Osteocyte (in vitro differentiated cells): ENCODE data around the gene SNX25. TPM values are rescaled to one million over a fixed set of nuclear protein-coding genes. Genes with fewer than 3 reads are reported as not detected.

Source experiments
- DNase-seq: peaks from one replicate; pipeline ENCODE4 v3.0.0; 2021; ENCODE audit warnings: mixed read lengths; ENCODE audit not compliant: unreplicated experiment; ENCODE audit errors: extremely low spot score
- H3K27ac Mint-ChIP-seq: one replicate; pipeline ENCODE4 v1.8.0; 2021; ENCODE audit warnings: mild to moderate bottlenecking, mixed read lengths; ENCODE audit not compliant: unreplicated experiment
- H3K27me3 Mint-ChIP-seq: one replicate; pipeline ENCODE4 v1.8.0; 2021; ENCODE audit warnings: mixed read lengths; ENCODE audit not compliant: unreplicated experiment
- H3K36me3 Mint-ChIP-seq: one replicate; pipeline ENCODE4 v1.8.0; 2021; ENCODE audit warnings: mixed read lengths; ENCODE audit not compliant: unreplicated experiment
- H3K4me1 Mint-ChIP-seq: one replicate; pipeline ENCODE4 v1.8.0; 2021; ENCODE audit warnings: mixed read lengths; ENCODE audit not compliant: unreplicated experiment
- H3K4me3 Mint-ChIP-seq: one replicate; pipeline ENCODE4 v1.8.0; 2021; ENCODE audit warnings: mild to moderate bottlenecking, moderate library complexity, mixed read lengths; ENCODE audit not compliant: unreplicated experiment
- H3K9me3 Mint-ChIP-seq: one replicate; pipeline ENCODE4 v1.8.0; 2021; ENCODE audit warnings: mixed read lengths; ENCODE audit not compliant: unreplicated experiment
- total RNA-seq: library from RNA; stranded (reverse); gene quantifications from 2 replicates; pipeline ENCODE4 v1.2.1, GENCODE V29; 2021
- TF ChIP-seq, protein P1 (sequence below): fragments of 200-600 bp; sonication (generic); IDR thresholded peaks from 2 replicates; pipeline ENCODE4 v1.5.0; 2021; ENCODE audit warnings: antibody characterized with exemption, mild to moderate bottlenecking, moderate library complexity

The SNX25 gene
- total RNA-seq, 1 donor from 2014 or later, result 44.4 TPM

DNA sequence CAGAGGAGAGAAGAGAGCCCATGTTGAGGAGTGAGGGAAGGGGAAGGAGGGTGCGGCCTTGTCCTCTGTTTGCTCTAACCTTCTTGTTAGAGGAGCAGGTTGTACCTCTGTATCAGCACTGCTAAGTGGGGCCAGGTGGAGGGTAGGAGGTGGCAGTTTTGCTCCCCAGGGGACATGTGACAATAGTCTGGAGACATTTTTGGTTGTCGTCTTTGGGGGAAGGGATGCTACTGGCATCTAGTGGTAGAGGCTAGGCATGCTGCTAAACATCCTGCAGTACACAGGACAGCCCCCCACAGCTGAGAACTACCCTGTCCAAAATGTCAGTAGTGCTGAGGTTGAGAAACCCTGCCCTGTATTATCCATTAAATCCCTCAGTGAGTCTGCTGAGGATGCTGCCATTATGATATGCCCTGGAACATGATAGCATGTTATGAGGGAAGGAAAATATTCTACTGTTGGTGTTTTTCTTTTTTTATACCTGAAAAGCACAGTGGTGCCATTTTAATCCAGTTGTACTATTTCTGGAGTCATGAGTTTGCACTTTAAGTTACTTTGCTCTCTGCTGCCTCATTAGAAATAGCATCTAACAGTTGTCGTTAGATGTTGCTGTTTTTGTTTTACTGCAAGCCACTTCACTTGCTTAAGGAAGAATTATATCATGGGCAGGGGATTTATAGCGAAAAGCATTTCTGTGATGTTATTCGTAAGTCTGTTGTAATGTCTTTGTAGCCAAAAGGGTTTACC lies 95.7 kb downstream of the SNX25 start:
- H3K27me3 Mint-ChIP-seq, result no peaks in the 10 kb centered on the region
- DNase-seq, result no peak
- peaks cover 31% of the 10 kb centered on the region for H3K4me1 Mint-ChIP-seq
- peak overlapping the region; percentile 82 for H3K27ac Mint-ChIP-seq
- no peak overlapping the region for H3K4me3 Mint-ChIP-seq
- TF ChIP-seq, protein P1, sequence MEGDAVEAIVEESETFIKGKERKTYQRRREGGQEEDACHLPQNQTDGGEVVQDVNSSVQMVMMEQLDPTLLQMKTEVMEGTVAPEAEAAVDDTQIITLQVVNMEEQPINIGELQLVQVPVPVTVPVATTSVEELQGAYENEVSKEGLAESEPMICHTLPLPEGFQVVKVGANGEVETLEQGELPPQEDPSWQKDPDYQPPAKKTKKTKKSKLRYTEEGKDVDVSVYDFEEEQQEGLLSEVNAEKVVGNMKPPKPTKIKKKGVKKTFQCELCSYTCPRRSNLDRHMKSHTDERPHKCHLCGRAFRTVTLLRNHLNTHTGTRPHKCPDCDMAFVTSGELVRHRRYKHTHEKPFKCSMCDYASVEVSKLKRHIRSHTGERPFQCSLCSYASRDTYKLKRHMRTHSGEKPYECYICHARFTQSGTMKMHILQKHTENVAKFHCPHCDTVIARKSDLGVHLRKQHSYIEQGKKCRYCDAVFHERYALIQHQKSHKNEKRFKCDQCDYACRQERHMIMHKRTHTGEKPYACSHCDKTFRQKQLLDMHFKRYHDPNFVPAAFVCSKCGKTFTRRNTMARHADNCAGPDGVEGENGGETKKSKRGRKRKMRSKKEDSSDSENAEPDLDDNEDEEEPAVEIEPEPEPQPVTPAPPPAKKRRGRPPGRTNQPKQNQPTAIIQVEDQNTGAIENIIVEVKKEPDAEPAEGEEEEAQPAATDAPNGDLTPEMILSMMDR, result peak; percentile 60
- H3K9me3 Mint-ChIP-seq, result no peaks in the 10 kb centered on the region
- H3K36me3 Mint-ChIP-seq, result peaks cover 28% of the 10 kb centered on the region

DNA sequence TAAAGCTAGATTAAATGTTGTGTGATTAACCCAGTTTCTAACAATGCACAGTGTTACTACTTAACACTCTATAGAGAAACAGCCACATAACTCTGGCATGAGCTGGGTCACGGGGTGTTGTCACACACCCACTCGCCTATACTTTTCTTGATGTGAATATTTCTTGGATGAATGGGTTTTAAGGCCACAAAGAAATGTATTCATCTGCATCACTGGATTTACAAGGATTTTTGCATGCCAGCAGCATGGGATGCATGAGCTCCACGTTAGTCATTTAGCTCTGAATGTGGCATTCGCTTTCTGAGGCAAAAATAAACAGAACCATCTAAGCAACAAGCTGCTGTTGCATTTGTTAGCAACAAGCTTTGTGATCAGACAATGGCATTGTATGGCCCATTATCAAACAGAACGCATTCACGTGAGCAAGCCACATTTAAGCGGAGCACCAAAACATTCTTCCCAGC lies 96.6 kb downstream of the SNX25 start:
- peaks cover 27% of the 10 kb centered on the region for H3K36me3 Mint-ChIP-seq
- no peak overlapping the region for H3K4me3 Mint-ChIP-seq
- no peaks in the 10 kb centered on the region for H3K9me3 Mint-ChIP-seq
- H3K27ac Mint-ChIP-seq, result peak overlapping the region; percentile 82
- DNase-seq, result no peak
- H3K4me1 Mint-ChIP-seq, result peaks cover 31% of the 10 kb centered on the region
- no peaks in the 10 kb centered on the region for H3K27me3 Mint-ChIP-seq
- TF ChIP-seq, protein P1, result no peak

DNA sequence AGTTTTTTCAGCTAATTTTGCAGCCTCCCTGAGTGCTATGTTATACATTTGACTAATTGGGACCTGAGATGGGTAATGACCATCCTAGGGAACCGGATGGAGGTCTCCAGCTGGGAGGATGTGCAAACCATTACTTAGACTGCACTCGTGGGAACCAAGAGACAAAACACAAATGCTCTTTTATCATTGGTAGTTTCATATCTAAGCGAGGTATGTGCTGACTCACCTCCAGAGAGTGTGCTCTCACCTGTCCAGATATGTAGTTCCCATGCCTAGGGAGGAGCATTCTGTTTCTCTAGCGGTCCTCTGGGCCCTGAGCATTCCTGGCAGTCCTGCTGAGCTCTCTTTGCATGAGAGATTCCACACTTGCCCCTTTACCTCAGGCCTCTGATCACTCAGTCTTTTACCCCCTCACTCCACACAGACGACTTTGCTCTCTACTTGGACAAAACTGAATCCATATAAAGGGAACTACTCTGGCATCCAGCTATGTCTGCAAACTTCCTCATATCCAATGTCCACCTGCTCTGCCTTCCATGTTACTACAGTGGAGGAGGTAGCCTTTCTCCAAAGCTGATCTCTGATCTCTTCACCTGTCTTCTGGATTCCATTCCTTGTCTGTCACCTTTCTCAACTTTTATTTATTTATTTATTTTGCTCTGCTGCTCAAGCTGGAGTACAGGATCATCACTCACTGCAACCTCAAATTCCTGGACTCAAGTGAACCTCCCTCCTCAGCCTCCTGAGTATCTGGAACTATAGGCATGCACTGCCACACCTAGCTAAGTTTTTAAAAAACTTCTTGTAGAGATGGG lies 97.9 kb downstream of the SNX25 start:
- H3K4me1 Mint-ChIP-seq, result peaks cover 31% of the 10 kb centered on the region
- H3K27me3 Mint-ChIP-seq, result no peaks in the 10 kb centered on the region
- DNase-seq, result no peak
- no peak overlapping the region for H3K4me3 Mint-ChIP-seq
- H3K36me3 Mint-ChIP-seq, result peaks cover 36% of the 10 kb centered on the region
- H3K9me3 Mint-ChIP-seq, result no peaks in the 10 kb centered on the region
- TF ChIP-seq, protein P1, result no peak
- H3K27ac Mint-ChIP-seq, result peak overlapping the region; percentile 45

DNA sequence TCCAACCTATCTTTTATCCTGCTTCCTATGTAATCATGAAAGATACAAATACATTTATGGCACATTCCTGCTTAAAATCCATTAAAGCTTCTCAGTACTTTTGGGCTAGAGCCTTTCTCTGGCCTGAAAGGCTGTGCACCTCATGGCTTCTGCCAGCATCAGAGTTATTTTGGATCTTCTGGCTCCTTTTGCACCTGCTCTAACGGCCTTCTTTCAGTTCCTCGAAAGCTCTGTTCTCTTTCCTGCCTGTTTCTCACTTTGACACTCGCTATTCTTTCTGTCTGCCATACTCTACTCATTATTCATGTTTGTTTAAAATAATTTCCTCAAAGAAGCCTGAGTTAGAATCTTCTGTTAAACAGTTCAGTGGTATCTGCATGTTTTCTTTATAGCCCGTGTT lies 100.4 kb downstream of the SNX25 start:
- Mint-ChIP-seq H3K27me3 (no peaks in the 10 kb centered on the region), H3K9me3 (no peaks in the 10 kb centered on the region), H3K4me3 (no peak overlapping the region), H3K4me1 (peaks cover 25% of the 10 kb centered on the region), H3K36me3 (peaks cover 54% of the 10 kb centered on the region), H3K27ac (no peak overlapping the region)
- DNase-seq, result no peak
- TF ChIP-seq, protein P1, result no peak
